Measurements from ENCODE around the gene HEATR9.

HEATR9 gene

DNA sequence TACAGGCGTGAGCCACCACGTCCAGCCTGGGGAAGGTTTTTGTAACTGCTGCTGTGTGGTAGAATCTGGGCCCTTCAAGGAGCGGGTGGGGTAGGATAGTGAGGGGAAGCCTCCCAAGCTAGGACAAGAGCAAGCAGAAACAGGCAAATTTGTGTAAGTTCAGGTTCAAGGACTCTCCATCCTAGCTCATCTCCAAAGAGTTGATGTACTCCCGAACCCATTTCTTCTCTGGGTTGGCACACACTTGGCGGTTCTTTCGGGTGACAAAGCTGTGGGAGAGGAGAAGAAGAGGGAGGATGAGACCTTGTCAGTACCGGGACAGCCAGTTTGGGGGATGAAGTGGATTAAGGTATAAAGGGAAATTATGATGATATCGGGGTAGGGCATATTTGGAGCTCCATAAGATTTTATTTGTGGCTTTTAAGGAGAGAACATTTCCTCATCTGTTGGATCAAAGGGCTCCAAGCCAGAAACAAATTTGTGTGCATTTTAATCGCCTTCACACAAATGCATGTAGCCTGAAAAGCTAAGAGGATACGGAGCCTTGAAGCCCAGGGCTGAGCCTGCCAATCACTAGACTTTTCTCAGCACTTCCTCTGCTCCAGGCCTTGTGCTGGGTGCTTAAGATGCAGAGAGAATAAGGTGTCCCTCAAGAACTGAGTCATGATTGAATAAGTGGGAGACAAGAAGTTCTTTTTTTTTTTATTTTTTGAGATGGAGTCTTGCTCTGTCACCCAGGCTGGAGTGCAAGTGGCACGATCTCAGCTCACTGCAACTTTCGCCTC, 3.7 kb upstream of the HEATR9 start:
- H3K4me3 ChIP-seq (ENCODE audit: low read depth, low read length), result no peak overlapping the region
- TF ChIP-seq, protein P1, sequence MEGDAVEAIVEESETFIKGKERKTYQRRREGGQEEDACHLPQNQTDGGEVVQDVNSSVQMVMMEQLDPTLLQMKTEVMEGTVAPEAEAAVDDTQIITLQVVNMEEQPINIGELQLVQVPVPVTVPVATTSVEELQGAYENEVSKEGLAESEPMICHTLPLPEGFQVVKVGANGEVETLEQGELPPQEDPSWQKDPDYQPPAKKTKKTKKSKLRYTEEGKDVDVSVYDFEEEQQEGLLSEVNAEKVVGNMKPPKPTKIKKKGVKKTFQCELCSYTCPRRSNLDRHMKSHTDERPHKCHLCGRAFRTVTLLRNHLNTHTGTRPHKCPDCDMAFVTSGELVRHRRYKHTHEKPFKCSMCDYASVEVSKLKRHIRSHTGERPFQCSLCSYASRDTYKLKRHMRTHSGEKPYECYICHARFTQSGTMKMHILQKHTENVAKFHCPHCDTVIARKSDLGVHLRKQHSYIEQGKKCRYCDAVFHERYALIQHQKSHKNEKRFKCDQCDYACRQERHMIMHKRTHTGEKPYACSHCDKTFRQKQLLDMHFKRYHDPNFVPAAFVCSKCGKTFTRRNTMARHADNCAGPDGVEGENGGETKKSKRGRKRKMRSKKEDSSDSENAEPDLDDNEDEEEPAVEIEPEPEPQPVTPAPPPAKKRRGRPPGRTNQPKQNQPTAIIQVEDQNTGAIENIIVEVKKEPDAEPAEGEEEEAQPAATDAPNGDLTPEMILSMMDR (IDR thresholded peaks at IDR 0.05), result no peak
- H2AFZ ChIP-seq, result no peak overlapping the region
- no peaks in the 10 kb centered on the region for H3K9me3 ChIP-seq (ENCODE audit: control insufficient read depth, low read length)
- H3K27me3 ChIP-seq (ENCODE audit: control insufficient read depth, insufficient read depth, low read length), result no peaks in the 10 kb centered on the region
- H3K9ac ChIP-seq, result no peak overlapping the region
- H3K27ac ChIP-seq, result no peak overlapping the region
- H3K36me3 ChIP-seq (ENCODE audit: control insufficient read depth, insufficient read depth, low read length), result no peaks in the 10 kb centered on the region
- H3K4me2 ChIP-seq (ENCODE audit: low read length), result no peak overlapping the region
- H3K4me1 ChIP-seq, result no peaks in the 10 kb centered on the region
- H3K79me2 ChIP-seq, result no peaks in the 10 kb centered on the region

DNA sequence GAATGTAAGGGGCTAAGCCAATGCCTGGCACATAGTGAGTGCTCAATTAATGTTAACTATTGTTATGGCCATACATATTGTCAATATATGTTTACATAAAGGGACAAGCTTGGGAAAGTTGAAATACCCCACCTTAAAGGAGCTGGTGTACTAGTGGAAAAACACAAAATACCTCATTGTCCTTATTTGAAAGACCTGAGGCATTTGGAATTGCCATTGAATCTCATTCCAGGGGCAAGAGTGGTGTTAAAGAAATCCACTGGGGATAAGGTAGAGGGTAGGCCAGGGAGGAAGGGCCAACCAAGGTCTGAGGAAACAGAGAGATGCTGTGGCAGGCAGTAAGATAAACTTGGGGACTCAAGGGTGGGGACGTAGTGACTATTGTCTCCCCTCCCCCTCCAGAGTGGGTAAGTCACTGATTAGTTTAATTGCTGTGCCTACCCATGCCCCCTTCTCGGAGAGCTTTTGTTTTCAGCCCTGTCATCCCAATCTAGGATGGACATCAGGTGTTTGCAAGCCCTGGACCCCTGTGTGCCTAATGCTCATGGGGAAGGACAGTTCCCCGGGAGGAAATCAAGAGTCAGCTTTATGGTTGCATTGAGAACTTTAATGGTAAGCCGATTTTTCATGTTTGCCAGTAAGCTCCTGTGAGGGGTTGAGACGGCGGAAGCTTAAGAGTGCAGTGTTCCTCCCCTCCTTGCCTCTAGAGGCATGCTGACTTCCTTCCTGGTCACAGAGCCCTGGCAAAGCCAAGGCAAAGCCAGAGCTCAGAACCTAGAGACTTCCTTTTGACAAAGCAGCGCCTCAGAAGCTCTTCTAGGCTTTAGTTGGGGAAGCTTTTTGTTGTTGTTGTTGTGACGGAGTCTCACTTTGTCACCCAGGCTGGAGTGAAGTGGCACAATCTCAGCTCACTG, 2.5 kb upstream of the HEATR9 start:
- H3K4me1 ChIP-seq, result no peaks in the 10 kb centered on the region
- no peak overlapping the region for H3K9ac ChIP-seq
- H3K36me3 ChIP-seq (ENCODE audit: control insufficient read depth, insufficient read depth, low read length), result no peaks in the 10 kb centered on the region
- H3K79me2 ChIP-seq, result no peaks in the 10 kb centered on the region
- H2AFZ ChIP-seq, result no peak overlapping the region
- TF ChIP-seq, protein P1 (IDR thresholded peaks at IDR 0.05), result no peak
- H3K27me3 ChIP-seq (ENCODE audit: control insufficient read depth, insufficient read depth, low read length), result no peaks in the 10 kb centered on the region
- no peak overlapping the region for H3K4me3 ChIP-seq (ENCODE audit: low read depth, low read length)
- H3K9me3 ChIP-seq (ENCODE audit: control insufficient read depth, low read length), result no peaks in the 10 kb centered on the region
- H3K4me2 ChIP-seq (ENCODE audit: low read length), result no peak overlapping the region
- H3K27ac ChIP-seq, result no peak overlapping the region

DNA sequence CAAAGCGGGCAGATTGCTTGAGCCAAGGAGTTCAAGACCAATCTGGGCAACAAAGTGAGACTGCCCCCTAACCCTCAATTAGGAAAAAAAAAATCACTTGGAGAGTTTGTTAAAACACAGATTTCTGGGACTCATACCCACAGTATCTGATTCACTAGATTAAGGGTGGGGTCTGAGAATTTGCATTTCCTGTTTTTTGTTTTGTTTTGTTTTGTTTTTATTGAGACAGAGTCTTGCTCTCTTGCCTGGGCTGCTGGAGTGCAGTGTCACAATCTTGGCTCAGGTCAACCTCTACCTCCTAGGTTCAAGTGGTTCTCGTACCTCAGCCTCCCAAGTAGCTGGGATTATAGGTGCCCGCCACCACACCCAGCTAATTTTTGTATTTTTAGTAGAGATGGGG, 1.1 kb downstream of the HEATR9 start:
- H3K36me3 ChIP-seq (ENCODE audit: control insufficient read depth, insufficient read depth, low read length), result no peaks in the 10 kb centered on the region
- no peak overlapping the region for H3K4me2 ChIP-seq (ENCODE audit: low read length)
- no peaks in the 10 kb centered on the region for H3K27me3 ChIP-seq (ENCODE audit: control insufficient read depth, insufficient read depth, low read length)
- H3K4me3 ChIP-seq (ENCODE audit: low read depth, low read length), result no peak overlapping the region
- H3K79me2 ChIP-seq, result no peaks in the 10 kb centered on the region
- H3K9me3 ChIP-seq (ENCODE audit: control insufficient read depth, low read length), result no peaks in the 10 kb centered on the region
- no peak overlapping the region for H3K9ac ChIP-seq
- TF ChIP-seq, protein P1 (IDR thresholded peaks at IDR 0.05), result no peak
- no peaks in the 10 kb centered on the region for H3K4me1 ChIP-seq
- H3K27ac ChIP-seq, result no peak overlapping the region
- no peak overlapping the region for H2AFZ ChIP-seq

DNA sequence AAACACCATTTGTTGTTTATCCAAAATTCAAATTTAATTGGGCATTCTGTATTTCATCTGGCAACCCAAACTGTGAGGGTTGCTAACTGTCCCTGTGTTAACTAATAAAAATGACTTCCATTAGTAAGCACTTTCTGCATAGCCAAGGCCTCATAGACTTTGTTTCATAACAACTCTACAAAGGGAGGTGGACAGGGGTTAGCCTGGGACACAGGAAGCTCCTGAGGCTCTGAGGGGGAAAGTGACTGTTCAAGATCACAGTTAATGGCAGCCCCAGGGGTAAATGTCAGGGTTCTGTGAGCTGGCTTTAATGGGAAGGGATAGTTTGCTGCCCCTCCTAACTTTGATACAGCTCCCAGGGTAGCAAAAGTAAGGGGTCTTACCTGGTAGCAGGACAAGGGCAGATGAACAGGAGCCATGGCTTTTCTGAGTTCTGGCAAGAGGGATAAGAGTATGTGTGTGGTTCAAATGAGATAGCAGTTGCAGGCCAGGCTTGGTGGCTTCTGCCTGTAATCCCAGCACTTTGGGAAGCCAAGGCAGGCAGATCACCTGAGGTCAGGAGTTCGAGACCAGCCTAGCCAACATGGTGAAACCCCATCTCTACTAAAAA, 2.2 kb downstream of the HEATR9 start:
- Histone ChIP-seq H3K4me2 (ENCODE audit: low read length) (no peak overlapping the region), H3K36me3 (ENCODE audit: control insufficient read depth, insufficient read depth, low read length) (no peaks in the 10 kb centered on the region), H3K9ac (no peak overlapping the region), H3K27me3 (ENCODE audit: control insufficient read depth, insufficient read depth, low read length) (no peaks in the 10 kb centered on the region), H3K79me2 (no peaks in the 10 kb centered on the region), H3K4me3 (ENCODE audit: low read depth, low read length) (no peak overlapping the region), H3K4me1 (no peaks in the 10 kb centered on the region), H3K27ac (no peak overlapping the region), H2AFZ (no peak overlapping the region), H3K9me3 (ENCODE audit: control insufficient read depth, low read length) (no peaks in the 10 kb centered on the region)
- TF ChIP-seq, protein P1 (IDR thresholded peaks at IDR 0.05), result no peak

Measured in parathyroid adenoma (tissue), 2 donors.